ENCODE data around the gene NFATC1.

DNA sequence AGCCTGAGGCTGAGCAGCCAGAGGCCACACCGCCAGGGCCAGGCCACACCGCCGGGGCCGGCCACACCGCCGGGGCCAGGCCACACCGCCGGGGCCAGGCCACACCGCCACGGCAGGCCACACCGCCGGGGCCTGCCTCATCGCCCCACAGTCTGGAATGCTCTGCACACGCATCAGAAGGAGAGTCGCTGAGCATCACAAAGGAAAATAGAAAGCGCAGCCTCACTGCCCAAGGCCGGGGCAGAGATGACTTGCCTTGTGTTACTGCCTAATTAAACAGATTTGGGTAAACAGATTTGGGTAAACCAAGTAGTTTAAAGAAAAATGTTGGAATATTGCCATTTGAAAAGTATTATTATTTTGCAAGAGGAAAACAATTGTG, 10.4 kb upstream of the NFATC1 start:
- no peak for TF ChIP-seq SIN3A (IDR thresholded peaks at IDR 0.05; ENCODE audit: borderline replicate concordance, low read depth, low read length)
- TF ChIP-seq POLR2AphosphoS5 (IDR thresholded peaks at IDR 0.05; ENCODE audit: low read depth, low read length), result no peak
- TF ChIP-seq, protein P1, sequence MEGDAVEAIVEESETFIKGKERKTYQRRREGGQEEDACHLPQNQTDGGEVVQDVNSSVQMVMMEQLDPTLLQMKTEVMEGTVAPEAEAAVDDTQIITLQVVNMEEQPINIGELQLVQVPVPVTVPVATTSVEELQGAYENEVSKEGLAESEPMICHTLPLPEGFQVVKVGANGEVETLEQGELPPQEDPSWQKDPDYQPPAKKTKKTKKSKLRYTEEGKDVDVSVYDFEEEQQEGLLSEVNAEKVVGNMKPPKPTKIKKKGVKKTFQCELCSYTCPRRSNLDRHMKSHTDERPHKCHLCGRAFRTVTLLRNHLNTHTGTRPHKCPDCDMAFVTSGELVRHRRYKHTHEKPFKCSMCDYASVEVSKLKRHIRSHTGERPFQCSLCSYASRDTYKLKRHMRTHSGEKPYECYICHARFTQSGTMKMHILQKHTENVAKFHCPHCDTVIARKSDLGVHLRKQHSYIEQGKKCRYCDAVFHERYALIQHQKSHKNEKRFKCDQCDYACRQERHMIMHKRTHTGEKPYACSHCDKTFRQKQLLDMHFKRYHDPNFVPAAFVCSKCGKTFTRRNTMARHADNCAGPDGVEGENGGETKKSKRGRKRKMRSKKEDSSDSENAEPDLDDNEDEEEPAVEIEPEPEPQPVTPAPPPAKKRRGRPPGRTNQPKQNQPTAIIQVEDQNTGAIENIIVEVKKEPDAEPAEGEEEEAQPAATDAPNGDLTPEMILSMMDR (IDR thresholded peaks at IDR 0.05), result no peak
- TF ChIP-seq RAD21 (IDR thresholded peaks at IDR 0.05; ENCODE audit: low read length), result no peak
- no peak for TF ChIP-seq MEF2A (IDR thresholded peaks at IDR 0.05; ENCODE audit: borderline replicate concordance, low read depth)
- no peak for TF ChIP-seq GATA2 (CRISPR knock-in tag; IDR thresholded peaks at IDR 0.05)
- TF ChIP-seq ELF1 (IDR thresholded peaks at IDR 0.05), result no peak
- no peak for TF ChIP-seq EZH2phosphoT487 (IDR thresholded peaks at IDR 0.05; ENCODE audit: borderline replicate concordance, low read depth)
- TF ChIP-seq, protein P2, sequence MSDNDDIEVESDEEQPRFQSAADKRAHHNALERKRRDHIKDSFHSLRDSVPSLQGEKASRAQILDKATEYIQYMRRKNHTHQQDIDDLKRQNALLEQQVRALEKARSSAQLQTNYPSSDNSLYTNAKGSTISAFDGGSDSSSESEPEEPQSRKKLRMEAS (IDR thresholded peaks at IDR 0.05; ENCODE audit: low read depth), result no peak
- no peak for TF ChIP-seq SMC3 (IDR thresholded peaks at IDR 0.05; ENCODE audit: low read depth, low read length)
- TF ChIP-seq FOSL2 (IDR thresholded peaks at IDR 0.05; ENCODE audit: borderline replicate concordance, low read depth), result no peak
- TF ChIP-seq TAF1 (IDR thresholded peaks at IDR 0.05; ENCODE audit: borderline replicate concordance, low read depth, low read length), result no peak
- TF ChIP-seq, protein P3, sequence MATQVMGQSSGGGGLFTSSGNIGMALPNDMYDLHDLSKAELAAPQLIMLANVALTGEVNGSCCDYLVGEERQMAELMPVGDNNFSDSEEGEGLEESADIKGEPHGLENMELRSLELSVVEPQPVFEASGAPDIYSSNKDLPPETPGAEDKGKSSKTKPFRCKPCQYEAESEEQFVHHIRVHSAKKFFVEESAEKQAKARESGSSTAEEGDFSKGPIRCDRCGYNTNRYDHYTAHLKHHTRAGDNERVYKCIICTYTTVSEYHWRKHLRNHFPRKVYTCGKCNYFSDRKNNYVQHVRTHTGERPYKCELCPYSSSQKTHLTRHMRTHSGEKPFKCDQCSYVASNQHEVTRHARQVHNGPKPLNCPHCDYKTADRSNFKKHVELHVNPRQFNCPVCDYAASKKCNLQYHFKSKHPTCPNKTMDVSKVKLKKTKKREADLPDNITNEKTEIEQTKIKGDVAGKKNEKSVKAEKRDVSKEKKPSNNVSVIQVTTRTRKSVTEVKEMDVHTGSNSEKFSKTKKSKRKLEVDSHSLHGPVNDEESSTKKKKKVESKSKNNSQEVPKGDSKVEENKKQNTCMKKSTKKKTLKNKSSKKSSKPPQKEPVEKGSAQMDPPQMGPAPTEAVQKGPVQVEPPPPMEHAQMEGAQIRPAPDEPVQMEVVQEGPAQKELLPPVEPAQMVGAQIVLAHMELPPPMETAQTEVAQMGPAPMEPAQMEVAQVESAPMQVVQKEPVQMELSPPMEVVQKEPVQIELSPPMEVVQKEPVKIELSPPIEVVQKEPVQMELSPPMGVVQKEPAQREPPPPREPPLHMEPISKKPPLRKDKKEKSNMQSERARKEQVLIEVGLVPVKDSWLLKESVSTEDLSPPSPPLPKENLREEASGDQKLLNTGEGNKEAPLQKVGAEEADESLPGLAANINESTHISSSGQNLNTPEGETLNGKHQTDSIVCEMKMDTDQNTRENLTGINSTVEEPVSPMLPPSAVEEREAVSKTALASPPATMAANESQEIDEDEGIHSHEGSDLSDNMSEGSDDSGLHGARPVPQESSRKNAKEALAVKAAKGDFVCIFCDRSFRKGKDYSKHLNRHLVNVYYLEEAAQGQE (IDR thresholded peaks at IDR 0.05; ENCODE audit: low read depth, low read length), result no peak
- no peak for TF ChIP-seq FOXJ3 (CRISPR knock-in tag; IDR thresholded peaks at IDR 0.05)
